GM18907 (cell line): ENCODE measurements around the gene RUVBL1.

ENCODE experiments used
- ATAC-seq: cut with Tn5 transposase; IDR thresholded peaks from one replicate; pipeline ENCODE4 v1.9.1; 2021; ENCODE audit warnings: mild to moderate bottlenecking, moderate library complexity; ENCODE audit not compliant: unreplicated experiment

RUVBL1 gene

GRCh38 chr3:128083980-128084674 lies 39.5 kb downstream of the RUVBL1 start:
- no peak for ATAC-seq

GRCh38 chr3:128083396-128083795 lies 40.2 kb downstream of the RUVBL1 start:
- ATAC-seq: no peak

- no peak for ATAC-seq
These were observed 41.1 kb downstream of the RUVBL1 start for GRCh38 chr3:128082546-128082945.

GRCh38 chr3:128081846-128082245 lies 41.8 kb downstream of the RUVBL1 start:
- no peak for ATAC-seq

- no peak for ATAC-seq
These were observed 42.4 kb downstream of the RUVBL1 start for GRCh38 chr3:128081226-128081625.

GRCh38 chr3:128080323-128081080 lies 43.1 kb downstream of the RUVBL1 start:
- no peak for ATAC-seq

- no peak for ATAC-seq
These were observed 43.8 kb downstream of the RUVBL1 start for GRCh38 chr3:128079823-128080222.

- no peak for ATAC-seq
These were observed 44.7 kb downstream of the RUVBL1 start for GRCh38 chr3:128078875-128079274.

- ATAC-seq: no peak
These were observed 45.3 kb downstream of the RUVBL1 start for GRCh38 chr3:128078322-128078721.

GRCh38 chr3:128077665-128078064 lies 45.9 kb downstream of the RUVBL1 start:
- ATAC-seq: no peak

GRCh38 chr3:128077202-128077624 lies 46.4 kb downstream of the RUVBL1 start:
- ATAC-seq: no peak

- ATAC-seq: no peak
These were observed 47.0 kb downstream of the RUVBL1 start for GRCh38 chr3:128076483-128077201.

- peak; percentile 44 for ATAC-seq
These were observed 47.8 kb downstream of the RUVBL1 start for GRCh38 chr3:128075522-128076482.

GRCh38 chr3:128074851-128075521 lies 48.6 kb downstream of the RUVBL1 start:
- no peak for ATAC-seq

GRCh38 chr3:128073807-128074206 lies 49.8 kb downstream of the RUVBL1 start:
- no peak for ATAC-seq

GRCh38 chr3:128073185-128073725 lies 50.4 kb downstream of the RUVBL1 start:
- ATAC-seq: no peak

- no peak for ATAC-seq
These were observed 51.0 kb downstream of the RUVBL1 start for GRCh38 chr3:128072454-128073184.

- ATAC-seq: no peak
These were observed 51.7 kb downstream of the RUVBL1 start for GRCh38 chr3:128071771-128072453.
